ENCODE results near the gene RFC4.
A peak's percentile ranks its signal among the peaks of the same experiment; 100 is the strongest.
"Not testable (repeated sequence)": the region's sequence is repeated elsewhere in the genome, so short reads cannot be mapped to it uniquely, and the experiment has no call there.

The RFC4 gene, protein sequence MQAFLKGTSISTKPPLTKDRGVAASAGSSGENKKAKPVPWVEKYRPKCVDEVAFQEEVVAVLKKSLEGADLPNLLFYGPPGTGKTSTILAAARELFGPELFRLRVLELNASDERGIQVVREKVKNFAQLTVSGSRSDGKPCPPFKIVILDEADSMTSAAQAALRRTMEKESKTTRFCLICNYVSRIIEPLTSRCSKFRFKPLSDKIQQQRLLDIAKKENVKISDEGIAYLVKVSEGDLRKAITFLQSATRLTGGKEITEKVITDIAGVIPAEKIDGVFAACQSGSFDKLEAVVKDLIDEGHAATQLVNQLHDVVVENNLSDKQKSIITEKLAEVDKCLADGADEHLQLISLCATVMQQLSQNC

GRCh38 chr3:186806089-186807055 lies at the start of gene RFC4:
Gene RFC4 (minus strand): TSS chr3:186806482. CDS start chr3:186804713, 1,769 bp downstream.
- peak; percentile 68 to 90 for DNase-seq

GRCh38 chr3:186854954-186855353 lies 48.7 kb upstream of the RFC4 start:
- DNase-seq, result no peak

DNA sequence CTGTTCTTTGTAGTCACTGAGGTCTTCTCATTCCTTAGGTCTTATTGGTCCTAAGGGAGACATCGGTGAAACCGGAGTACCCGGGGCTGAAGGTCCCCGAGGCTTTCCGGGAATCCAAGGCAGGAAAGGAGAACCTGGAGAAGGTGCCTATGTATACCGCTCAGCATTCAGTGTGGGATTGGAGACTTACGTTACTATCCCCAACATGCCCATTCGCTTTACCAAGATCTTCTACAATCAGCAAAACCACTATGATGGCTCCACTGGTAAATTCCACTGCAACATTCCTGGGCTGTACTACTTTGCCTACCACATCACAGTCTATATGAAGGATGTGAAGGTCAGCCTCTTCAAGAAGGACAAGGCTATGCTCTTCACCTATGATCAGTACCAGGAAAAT lies 47.9 kb upstream of the RFC4 start:
- DNase-seq, result no peak

DNA sequence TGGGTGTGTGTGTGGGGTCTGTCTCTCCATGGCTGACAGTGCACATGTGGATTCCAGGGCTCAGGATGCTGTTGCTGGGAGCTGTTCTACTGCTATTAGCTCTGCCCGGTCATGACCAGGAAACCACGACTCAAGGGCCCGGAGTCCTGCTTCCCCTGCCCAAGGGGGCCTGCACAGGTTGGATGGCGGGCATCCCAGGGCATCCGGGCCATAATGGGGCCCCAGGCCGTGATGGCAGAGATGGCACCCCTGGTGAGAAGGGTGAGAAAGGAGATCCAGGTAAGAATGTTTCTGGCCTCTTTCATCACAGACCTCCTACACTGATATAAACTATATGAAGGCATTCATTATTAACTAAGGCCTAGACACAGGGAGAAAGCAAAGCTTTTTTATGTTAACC lies 46.7 kb upstream of the RFC4 start:
- DNase-seq, result no peak

- DNase-seq, result not testable (repeated sequence)
Measured at GRCh38 chr3:186851835-186852234, 45.6 kb upstream of the RFC4 start.

- peak in 1 of 2 experiments; percentile 43 for DNase-seq
Measured at GRCh38 chr3:186849374-186849975, 43.2 kb upstream of the RFC4 start.

DNA sequence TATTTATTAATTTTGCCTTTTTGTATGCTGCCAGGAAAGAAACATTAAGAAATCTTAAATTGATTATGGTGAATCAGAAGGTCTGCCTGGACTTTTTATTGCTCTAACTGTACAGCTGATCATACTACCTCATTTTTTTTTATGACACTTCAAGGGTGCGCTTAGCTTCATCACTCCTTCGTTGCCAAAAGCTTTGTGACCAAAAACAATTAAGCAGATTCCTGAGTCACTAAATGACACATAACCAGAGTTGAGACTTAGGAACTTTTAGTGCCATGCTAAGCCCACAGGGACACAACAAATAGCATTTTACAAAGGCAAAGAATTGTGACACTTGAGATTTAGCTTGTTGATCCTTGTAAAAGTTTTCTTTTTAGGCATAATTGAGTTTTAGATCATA lies 41.2 kb upstream of the RFC4 start:
- no peak for DNase-seq

- no peak for DNase-seq
Measured at GRCh38 chr3:186845756-186846155, 39.5 kb upstream of the RFC4 start.

- no peak for DNase-seq
Measured at GRCh38 chr3:186844908-186845307, 38.6 kb upstream of the RFC4 start.

- DNase-seq, result no peak
Measured at GRCh38 chr3:186843039-186843432, 36.8 kb upstream of the RFC4 start.

DNA sequence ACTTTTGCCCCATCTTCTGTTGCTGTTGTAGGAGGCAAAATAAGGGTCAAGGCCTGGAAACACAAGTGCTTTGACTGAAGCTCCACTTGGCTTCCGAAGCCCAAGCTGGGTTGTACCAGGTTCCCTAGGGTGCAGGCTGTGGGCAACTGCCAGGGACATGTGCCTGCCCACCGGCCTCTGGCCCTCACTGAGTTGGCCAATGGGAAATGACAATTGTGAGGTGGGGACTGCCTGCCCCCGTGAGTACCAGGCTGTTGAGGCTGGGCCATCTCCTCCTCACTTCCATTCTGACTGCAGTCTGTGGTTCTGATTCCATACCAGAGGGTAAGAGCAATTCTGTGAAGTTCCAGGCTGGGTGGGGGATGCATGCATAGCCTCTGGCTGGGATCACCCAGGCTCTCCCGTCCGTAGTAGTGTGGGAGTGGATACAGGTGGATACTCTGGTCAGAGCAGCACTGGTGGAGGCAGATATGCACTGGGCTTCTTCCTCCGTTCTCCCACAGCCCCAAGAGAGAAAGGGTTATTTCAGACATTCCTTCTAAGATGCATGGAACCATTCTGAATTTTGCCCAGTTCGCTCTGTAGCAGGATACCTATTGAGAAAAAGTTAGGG lies 36.2 kb upstream of the RFC4 start, which contains the start of gene ADIPOQ:
ADIPOQ (plus strand) TSS at position 285 of the 613 bp plus-strand sequence. CDS start 10,349 bp downstream, outside the sequence.
- DNase-seq, result no peak

DNA sequence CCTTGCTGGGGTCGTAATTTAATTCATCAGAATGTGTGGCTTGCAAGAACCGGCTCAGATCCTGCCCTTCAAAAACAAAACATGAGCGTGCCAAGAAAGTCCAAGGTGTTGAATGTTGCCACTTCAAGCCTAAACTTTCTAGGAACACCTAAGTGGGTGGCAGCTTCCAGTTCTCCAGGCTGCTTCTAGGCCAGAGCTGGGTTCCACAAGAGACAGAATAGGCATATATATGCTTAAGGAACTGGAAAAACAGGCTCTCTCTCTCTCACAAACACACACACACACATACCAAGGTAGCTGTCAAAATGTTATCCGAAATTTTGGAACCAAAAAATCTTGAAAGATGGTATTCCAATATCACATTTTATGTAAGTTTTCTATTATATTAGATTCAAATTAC lies 35.3 kb upstream of the RFC4 start:
- DNase-seq, result no peak

GRCh38 chr3:186839874-186840641 lies 33.8 kb upstream of the RFC4 start:
- no peak for DNase-seq

DNA sequence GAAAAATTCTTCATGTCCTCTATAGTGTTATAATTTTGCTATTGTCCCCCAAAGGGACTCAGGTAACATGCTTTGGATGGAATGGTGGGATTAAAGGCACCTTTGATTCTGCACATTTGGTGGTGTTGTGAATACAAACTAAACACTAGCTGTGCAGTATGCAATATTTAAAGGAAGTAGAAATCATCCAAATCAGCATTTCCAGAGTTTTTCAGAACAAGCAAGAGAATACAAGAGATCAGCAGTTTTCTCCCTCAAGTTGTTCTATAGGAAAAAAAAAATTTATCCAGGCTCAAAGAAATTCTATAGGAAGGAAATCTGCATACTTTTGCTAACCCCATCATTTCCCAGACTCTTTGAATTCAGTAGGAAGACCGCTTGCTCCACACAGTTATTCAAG lies 26.0 kb upstream of the RFC4 start:
- no peak for DNase-seq

DNA sequence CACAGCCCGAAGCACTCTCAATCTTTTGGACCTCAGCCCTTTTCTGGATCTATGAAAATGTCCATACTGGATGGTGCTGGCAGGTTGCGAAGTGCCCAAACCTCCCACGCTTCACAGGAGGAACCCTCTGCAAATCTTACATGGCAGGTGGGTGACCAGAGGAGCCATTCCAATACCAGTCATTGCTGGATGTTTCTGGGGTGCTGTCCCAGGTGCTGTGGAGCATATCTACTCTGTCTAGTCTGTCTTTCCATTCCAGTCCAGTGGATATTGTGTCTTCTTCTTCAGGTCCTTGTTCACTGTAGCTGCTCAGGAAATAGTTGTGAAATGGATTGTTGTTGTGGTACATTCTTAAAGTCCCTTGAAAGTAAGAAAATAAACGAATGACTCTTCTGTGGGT lies 25.5 kb upstream of the RFC4 start:
- no peak for DNase-seq

- DNase-seq, result no peak
Measured at GRCh38 chr3:186828340-186828739, 22.1 kb upstream of the RFC4 start.

GRCh38 chr3:186826976-186827857 lies 20.9 kb upstream of the RFC4 start:
- DNase-seq, result peak; percentile 40 to 73

DNA sequence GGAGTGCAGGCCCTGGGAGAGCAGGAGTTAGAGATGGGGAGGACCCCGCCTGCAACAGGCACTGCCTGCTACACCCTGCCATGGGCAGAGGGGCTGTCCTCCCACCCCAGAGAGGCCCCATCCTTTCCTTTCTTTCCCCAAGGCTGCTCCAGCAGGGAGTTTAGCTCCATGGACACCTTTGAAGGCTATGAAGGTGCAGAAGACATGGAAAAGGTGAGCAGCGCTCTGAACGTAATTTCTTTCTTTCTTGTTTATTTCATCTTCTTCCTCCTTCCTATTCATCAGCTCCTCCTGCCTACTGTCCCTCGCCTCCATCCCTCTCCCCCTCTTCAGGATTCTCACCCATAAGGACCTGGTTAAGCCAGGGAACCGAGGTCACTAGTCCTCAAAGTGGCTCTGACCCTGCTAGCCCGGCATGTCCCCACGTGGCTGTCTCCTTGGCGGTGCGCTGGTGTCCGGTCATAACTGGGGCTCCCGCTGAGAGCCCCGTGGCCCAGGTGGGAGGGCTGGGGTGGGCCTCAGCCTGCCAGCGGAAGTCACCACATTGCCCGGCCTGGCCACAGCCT lies 20.2 kb upstream of the RFC4 start:
- no peak for DNase-seq

DNA sequence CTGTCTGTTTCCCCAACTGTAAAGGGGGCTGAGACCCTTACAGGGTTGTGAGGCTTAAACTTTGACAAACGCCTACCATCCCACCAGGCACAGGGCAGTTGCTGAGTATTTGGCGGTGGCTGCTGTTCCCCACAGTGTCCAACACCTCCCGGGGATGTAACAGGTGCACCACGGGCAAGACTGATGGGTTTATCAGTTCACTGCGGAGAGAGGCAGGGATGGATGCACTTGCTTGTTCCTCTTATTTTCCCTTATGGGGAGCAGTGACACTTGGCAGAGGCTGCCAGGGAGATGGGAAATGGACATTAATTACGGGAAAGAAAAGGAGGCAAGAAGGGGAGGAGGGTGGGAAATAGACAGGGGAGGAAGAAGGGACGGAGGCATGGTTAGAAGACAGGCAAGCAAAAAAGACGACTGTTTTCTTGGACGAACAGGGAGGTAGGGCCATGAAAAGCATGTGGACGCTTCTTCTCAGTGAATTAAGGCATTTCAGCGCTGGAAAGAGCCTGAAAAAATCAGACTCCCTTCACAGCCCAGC lies 19.7 kb upstream of the RFC4 start:
- DNase-seq, result no peak

DNA sequence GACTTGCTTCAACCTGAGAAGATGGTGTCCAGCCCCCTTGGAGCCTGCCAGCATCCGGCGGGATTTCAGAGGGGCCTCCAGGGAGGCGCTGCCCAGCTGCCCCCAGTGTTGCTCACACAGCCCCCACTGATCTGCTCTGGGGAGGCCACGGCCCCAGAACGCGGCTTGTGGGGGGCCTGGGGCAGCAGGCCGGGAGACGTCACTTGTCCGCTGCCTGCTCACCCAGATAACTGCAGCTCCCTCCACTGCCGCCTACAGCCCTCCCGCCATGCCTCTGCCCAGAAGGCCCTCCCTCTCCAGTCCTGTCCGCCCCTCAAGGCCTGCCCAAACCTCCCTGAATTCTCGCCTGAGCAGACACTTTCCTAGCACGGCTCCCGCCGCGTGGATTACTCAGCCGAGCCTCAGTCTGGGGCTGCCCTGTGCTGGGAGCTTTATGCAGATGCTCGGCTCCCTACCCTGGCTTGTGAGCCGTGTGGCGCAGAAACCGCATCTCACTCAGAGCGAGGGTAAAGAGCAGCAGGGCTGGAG lies 19.1 kb upstream of the RFC4 start:
- no peak for DNase-seq

Measured in NCI-H187 (cell line).